Neuronal stem cell (in vitro differentiated cells): ENCODE measurements around the gene TGFBRAP1.

ENCODE experiments used
- DNase-seq: peaks from one replicate; pipeline ENCODE4 v3.0.0-alpha.2; 2013; ENCODE audit warnings: low spot score
- H2AFZ ChIP-seq: one replicate; pipeline ENCODE4 v1.6.1; 2013; ENCODE audit warnings: mild to moderate bottlenecking, low read length, inconsistent platforms
- H2AK5ac ChIP-seq: 2 replicates; pipeline ENCODE4 v1.6.1; 2013; ENCODE audit warnings: low read depth, mild to moderate bottlenecking, inconsistent platforms, low read length, moderate library complexity, mixed read lengths
- H2BK120ac ChIP-seq: 2 replicates; pipeline ENCODE4 v1.6.1; 2013; ENCODE audit warnings: low read depth, mild to moderate bottlenecking, inconsistent platforms, low read length, moderate library complexity, mixed read lengths
- H2BK12ac ChIP-seq: one replicate; pipeline ENCODE4 v1.6.1; 2013; ENCODE audit warnings: low read length, inconsistent platforms
- H2BK15ac ChIP-seq: 2 replicates; pipeline ENCODE4 v1.6.1; 2013; ENCODE audit warnings: mild to moderate bottlenecking, low read length, inconsistent platforms, mixed read lengths
- H2BK5ac ChIP-seq: one replicate; pipeline ENCODE4 v1.6.1; 2013; ENCODE audit warnings: inconsistent platforms, mild to moderate bottlenecking, low read length, moderate library complexity
- H3K14ac ChIP-seq: one replicate; pipeline ENCODE4 v1.6.1; 2013; ENCODE audit warnings: low read length, inconsistent platforms
- H3K18ac ChIP-seq: 2 replicates; pipeline ENCODE4 v1.6.1; 2013; ENCODE audit warnings: low read length, inconsistent platforms
- H3K23ac ChIP-seq: 2 replicates; pipeline ENCODE4 v1.6.1; 2013; ENCODE audit warnings: low read depth, mild to moderate bottlenecking, mixed read lengths, low read length, inconsistent platforms; ENCODE audit not compliant: poor library complexity
- H3K27ac ChIP-seq: replicated peaks from 3 replicates; pipeline ENCODE4 v1.5.1; 2013; ENCODE audit warnings: low read length, inconsistent platforms
- H3K27me3 ChIP-seq, 3 experiments: 2 replicates each; pipeline ENCODE4 v1.6.1; 2013; ENCODE audit warnings: low read length in 3 of 3, mild to moderate bottlenecking in 2 of 3, inconsistent platforms in 1 of 3, low read depth in 1 of 3, mixed read lengths in 1 of 3, moderate library complexity in 1 of 3; ENCODE audit not compliant: control insufficient read depth in 3 of 3, insufficient read depth in 3 of 3
- H3K36me3 ChIP-seq, 2 donors: replicated peaks in 1 of 2; 2 replicates each; pipeline ENCODE4 v1.6.1; 2013; ENCODE audit warnings: low read length in 2 of 2; ENCODE audit not compliant: control insufficient read depth in 2 of 2, insufficient read depth in 2 of 2
- H3K4ac ChIP-seq: 2 replicates; pipeline ENCODE4 v1.6.1; 2013; ENCODE audit warnings: inconsistent platforms, mild to moderate bottlenecking, low read length, moderate library complexity
- H3K4me1 ChIP-seq, 2 donors: 1 replicate in 1 of 2; 2 replicates in 1 of 2; pipeline ENCODE4 v1.6.1; 2013; ENCODE audit warnings: low read length in 2 of 2, low read depth in 1 of 2; ENCODE audit not compliant: control insufficient read depth in 2 of 2, insufficient read depth in 1 of 2
- H3K4me2 ChIP-seq: one replicate; pipeline ENCODE4 v1.6.1; 2013; ENCODE audit warnings: mild to moderate bottlenecking, low read length, inconsistent platforms; ENCODE audit not compliant: insufficient read depth, poor library complexity, severe bottlenecking
- H3K4me3 ChIP-seq, 2 donors: 2 replicates each; pipeline ENCODE4 v1.5.1; 2013; ENCODE audit warnings: low read length in 2 of 2, mild to moderate bottlenecking in 2 of 2, inconsistent platforms in 1 of 2, moderate library complexity in 1 of 2
- H3K79me1 ChIP-seq: one replicate; pipeline ENCODE4 v1.6.1; 2013; ENCODE audit warnings: low read depth, mild to moderate bottlenecking, inconsistent platforms, low read length, moderate library complexity
- H3K9ac ChIP-seq: one replicate; pipeline ENCODE4 v1.6.1; 2013; ENCODE audit warnings: mild to moderate bottlenecking, low read depth, low read length, inconsistent platforms; ENCODE audit not compliant: poor library complexity
- H3K9me3 ChIP-seq, 2 donors: replicated peaks in 1 of 2; 2 replicates each; pipeline versions ENCODE3 to v1.6.1; 2013; ENCODE audit warnings: low read length in 2 of 2, mild to moderate bottlenecking in 2 of 2, inconsistent platforms in 1 of 2, low read depth in 1 of 2, mixed read lengths in 1 of 2, moderate library complexity in 1 of 2; ENCODE audit not compliant: control insufficient read depth in 2 of 2, insufficient read depth in 1 of 2
- H4K8ac ChIP-seq: one replicate; pipeline ENCODE4 v1.6.1; 2013; ENCODE audit warnings: low read depth, mild to moderate bottlenecking, inconsistent platforms, low read length, moderate library complexity
- H4K91ac ChIP-seq: one replicate; pipeline ENCODE4 v1.6.1; 2013; ENCODE audit warnings: low read length, low read depth, mild to moderate bottlenecking, inconsistent platforms; ENCODE audit not compliant: poor library complexity
- WGBS, 2 donors: extraction: QIAGEN DNeasy Blood & Tissue Kit; methylation state at CpG; one replicate each; pipeline ENCODE4 v1.1.7; 2013; ENCODE audit warnings: missing lambda C conversion rate in 2 of 2, mixed read lengths in 1 of 2; ENCODE audit not compliant: insufficient read length in 2 of 2, insufficient replicate concordance in 1 of 2; ENCODE audit errors: extremely low coverage in 2 of 2; 5-methylcytosine and 5-hydroxymethylcytosine counted together

TGFBRAP1 gene

GRCh38 chr2:105320651-105321215 is 8.8 kb downstream of the TGFBRAP1 start:
- Histone ChIP-seq H4K91ac (no peak overlapping the region), H3K9me3 (no peaks in the 10 kb centered on the region), H3K9ac (no peak overlapping the region), H2AFZ (no peak overlapping the region), H2BK5ac (no peak overlapping the region), H3K27ac (no peak overlapping the region), H3K4me1 (peaks cover 0 to 6% of the 10 kb centered on the region in 2 donors), H4K8ac (no peak overlapping the region), H3K79me1 (peaks cover 7% of the 10 kb centered on the region), H2AK5ac (no peak overlapping the region), H3K4ac (no peak overlapping the region), H3K18ac (no peak overlapping the region), H2BK120ac (no peak overlapping the region), H2BK12ac (no peak overlapping the region), H2BK15ac (no peak overlapping the region), H3K4me2 (no peak overlapping the region), H3K23ac (no peak overlapping the region), H3K14ac (no peak overlapping the region), H3K27me3 (no peaks in the 10 kb centered on the region), H3K36me3 (peaks cover 0 to 15% of the 10 kb centered on the region in 2 donors), H3K4me3 (no peak overlapping the region)
- no CpG with 5 or more reads among the region's 7 CpGs for WGBS, 2 donors
- no peak for DNase-seq

- no peak overlapping the region for H3K4me3 ChIP-seq
- no peak overlapping the region for H2BK12ac ChIP-seq
- peaks cover 0 to 6% of the 10 kb centered on the region in 2 donors for H3K36me3 ChIP-seq
- no peaks in the 10 kb centered on the region for H3K27me3 ChIP-seq
- H2BK15ac ChIP-seq, result no peak overlapping the region
- H2BK5ac ChIP-seq, result no peak overlapping the region
- H3K79me1 ChIP-seq, result peaks cover 1% of the 10 kb centered on the region
- no peak overlapping the region for H3K23ac ChIP-seq
- H3K4me2 ChIP-seq, result no peak overlapping the region
- H3K9ac ChIP-seq, result no peak overlapping the region
- H3K4ac ChIP-seq, result no peak overlapping the region
- no peaks in the 10 kb centered on the region for H3K4me1 ChIP-seq
- no peaks in the 10 kb centered on the region for H3K9me3 ChIP-seq
- no peak overlapping the region for H2AK5ac ChIP-seq
- H2BK120ac ChIP-seq, result no peak overlapping the region
- H3K14ac ChIP-seq, result no peak overlapping the region
- DNase-seq, result no peak
- no peak overlapping the region for H2AFZ ChIP-seq
- H4K91ac ChIP-seq, result no peak overlapping the region
- H3K27ac ChIP-seq, result no peak overlapping the region
- no peak overlapping the region for H3K18ac ChIP-seq
- no CpG with 5 or more reads among the region's 3 CpGs for WGBS, 2 donors
- H4K8ac ChIP-seq, result no peak overlapping the region
These were observed 11.6 kb downstream of the TGFBRAP1 start for GRCh38 chr2:105317937-105318336.

GRCh38 chr2:105315314-105315713 is 14.2 kb downstream of the TGFBRAP1 start:
- no peak overlapping the region for H3K23ac ChIP-seq
- H3K79me1 ChIP-seq, result peaks cover 1% of the 10 kb centered on the region
- H3K9me3 ChIP-seq, result peaks cover 0 to 1% of the 10 kb centered on the region in 2 donors
- H2AK5ac ChIP-seq, result no peak overlapping the region
- no peak overlapping the region for H3K9ac ChIP-seq
- H3K27me3 ChIP-seq, result no peaks in the 10 kb centered on the region
- H2BK120ac ChIP-seq, result no peak overlapping the region
- H2BK5ac ChIP-seq, result no peak overlapping the region
- H3K4me1 ChIP-seq, result no peaks in the 10 kb centered on the region
- H3K18ac ChIP-seq, result no peak overlapping the region
- no peak overlapping the region for H4K8ac ChIP-seq
- H2BK12ac ChIP-seq, result no peak overlapping the region
- H2AFZ ChIP-seq, result no peak overlapping the region
- H3K4me2 ChIP-seq, result no peak overlapping the region
- H3K14ac ChIP-seq, result no peak overlapping the region
- no peak overlapping the region for H4K91ac ChIP-seq
- H3K36me3 ChIP-seq, result no peaks in the 10 kb centered on the region
- H3K4ac ChIP-seq, result no peak overlapping the region
- H3K4me3 ChIP-seq, result no peak overlapping the region
- H3K27ac ChIP-seq, result no peak overlapping the region
- no peak overlapping the region for H2BK15ac ChIP-seq
- DNase-seq, result no peak
- no CpG with 5 or more reads among the region's 3 CpGs for WGBS, 2 donors

- H3K14ac ChIP-seq, result no peak overlapping the region
- no peak overlapping the region for H2BK120ac ChIP-seq
- H3K27me3 ChIP-seq, result no peaks in the 10 kb centered on the region
- H3K4ac ChIP-seq, result no peak overlapping the region
- peaks cover 0 to 5% of the 10 kb centered on the region in 2 donors for H3K9me3 ChIP-seq
- H2BK12ac ChIP-seq, result no peak overlapping the region
- H3K36me3 ChIP-seq, result no peaks in the 10 kb centered on the region
- no peak overlapping the region for H3K18ac ChIP-seq
- no peak for DNase-seq
- H4K8ac ChIP-seq, result no peak overlapping the region
- no peak overlapping the region for H3K27ac ChIP-seq
- H2BK15ac ChIP-seq, result no peak overlapping the region
- no peak overlapping the region for H2AFZ ChIP-seq
- H3K4me2 ChIP-seq, result no peak overlapping the region
- no peak overlapping the region for H3K4me3 ChIP-seq
- H2BK5ac ChIP-seq, result no peak overlapping the region
- no peak overlapping the region for H3K23ac ChIP-seq
- no peak overlapping the region for H3K9ac ChIP-seq
- peaks cover 7% of the 10 kb centered on the region for H3K79me1 ChIP-seq
- no peak overlapping the region for H4K91ac ChIP-seq
- no peak overlapping the region for H2AK5ac ChIP-seq
- peaks cover 4% of the 10 kb centered on the region in 2 donors for H3K4me1 ChIP-seq
These were observed 15.7 kb downstream of the TGFBRAP1 start for GRCh38 chr2:105313877-105314276.
